Kidney glomerular epithelial cell (primary cell): ENCODE data around the gene TEX13B.
"Not testable (repeated sequence)": the region's sequence is repeated elsewhere in the genome, so short reads cannot be mapped to it uniquely, and the experiment has no call there.

Experiments used
- DNase-seq: peaks from one replicate; lab custom pipeline; 2025; lab: John Stamatoyannopoulos, UW

The TEX13B gene, protein sequence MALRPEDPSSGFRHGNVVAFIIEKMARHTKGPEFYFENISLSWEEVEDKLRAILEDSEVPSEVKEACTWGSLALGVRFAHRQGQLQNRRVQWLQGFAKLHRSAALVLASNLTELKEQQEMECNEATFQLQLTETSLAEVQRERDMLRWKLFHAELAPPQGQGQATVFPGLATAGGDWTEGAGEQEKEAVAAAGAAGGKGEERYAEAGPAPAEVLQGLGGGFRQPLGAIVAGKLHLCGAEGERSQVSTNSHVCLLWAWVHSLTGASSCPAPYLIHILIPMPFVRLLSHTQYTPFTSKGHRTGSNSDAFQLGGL

GRCh38 chrX:107982356-107982755, at the start of gene TEX13B:
Gene TEX13B, minus strand, starts transcription at chrX:107982370. Its CDS starts 243 bp downstream, at chrX:107982127.
- DNase-seq: no peak

GRCh38 chrX:108029928-108030711, 48.0 kb upstream of the TEX13B start:
- DNase-seq: no peak

DNA sequence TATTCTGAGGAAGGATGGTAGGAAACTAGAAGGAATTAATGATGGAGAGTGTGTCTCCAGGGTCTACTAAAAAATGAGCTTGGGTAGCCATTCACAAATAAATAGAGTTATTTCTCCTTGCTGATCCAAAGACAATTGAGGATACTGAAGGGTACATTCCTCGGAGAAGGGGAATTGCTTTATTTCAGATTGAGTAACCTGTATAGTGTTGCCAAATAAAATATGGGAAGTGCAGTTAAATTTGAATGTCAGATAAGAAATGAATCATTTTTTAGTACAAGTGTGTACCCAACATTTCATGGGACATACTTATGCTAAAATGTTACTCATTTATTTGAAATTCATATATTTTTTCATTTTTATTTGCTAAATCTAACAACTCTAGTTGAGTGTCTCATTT, 46.7 kb upstream of the TEX13B start:
- DNase-seq: no peak

DNA sequence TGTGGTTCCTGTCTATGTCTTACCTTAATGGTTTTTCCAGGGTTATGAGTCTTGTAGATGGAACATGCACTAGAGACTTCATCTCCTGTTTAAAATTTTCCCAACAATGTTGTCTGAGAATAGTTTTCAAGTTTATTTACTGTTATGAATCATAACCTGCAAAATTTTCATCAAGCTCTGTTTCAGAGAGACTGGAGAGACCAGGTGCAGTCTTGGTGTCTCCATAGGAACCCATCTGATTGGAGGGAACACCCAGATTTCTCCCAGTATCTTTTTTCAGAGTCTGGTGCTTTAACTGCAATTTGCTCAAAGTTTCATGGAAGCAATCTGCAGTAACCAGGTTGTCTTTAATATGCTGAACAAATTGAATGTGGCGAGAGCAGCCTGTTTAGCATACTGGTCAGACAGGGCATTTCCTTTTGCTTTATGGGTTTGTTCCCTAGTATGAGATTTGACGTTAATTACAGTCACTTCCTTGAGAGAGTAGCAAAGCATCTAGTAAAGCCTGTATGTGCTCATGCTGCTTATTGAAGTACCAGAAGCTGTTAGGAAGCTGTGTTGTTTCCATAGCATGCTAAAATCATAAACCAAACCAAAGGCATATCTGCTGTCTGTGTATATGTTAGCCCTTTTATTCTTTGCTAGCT, 43.9 kb upstream of the TEX13B start:
- DNase-seq: no peak

DNA sequence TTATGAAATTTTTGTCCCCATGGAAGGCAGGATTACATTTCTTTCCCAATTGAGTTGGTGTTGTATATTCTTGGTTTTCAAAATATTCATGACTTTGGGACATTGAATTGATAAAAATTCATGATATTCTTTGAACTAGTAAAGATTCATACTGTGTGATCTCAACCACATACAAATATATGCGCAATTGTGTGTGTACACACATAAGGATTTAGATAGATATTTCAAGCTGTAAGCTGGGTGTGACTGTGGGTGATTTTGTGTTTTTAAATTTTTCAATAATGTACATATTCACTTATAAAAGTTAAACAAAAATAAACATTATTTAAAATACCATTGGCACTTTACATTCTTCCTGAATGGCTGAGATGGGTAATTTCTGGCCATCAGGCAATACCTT, 43.2 kb upstream of the TEX13B start:
- DNase-seq: no peak

DNA sequence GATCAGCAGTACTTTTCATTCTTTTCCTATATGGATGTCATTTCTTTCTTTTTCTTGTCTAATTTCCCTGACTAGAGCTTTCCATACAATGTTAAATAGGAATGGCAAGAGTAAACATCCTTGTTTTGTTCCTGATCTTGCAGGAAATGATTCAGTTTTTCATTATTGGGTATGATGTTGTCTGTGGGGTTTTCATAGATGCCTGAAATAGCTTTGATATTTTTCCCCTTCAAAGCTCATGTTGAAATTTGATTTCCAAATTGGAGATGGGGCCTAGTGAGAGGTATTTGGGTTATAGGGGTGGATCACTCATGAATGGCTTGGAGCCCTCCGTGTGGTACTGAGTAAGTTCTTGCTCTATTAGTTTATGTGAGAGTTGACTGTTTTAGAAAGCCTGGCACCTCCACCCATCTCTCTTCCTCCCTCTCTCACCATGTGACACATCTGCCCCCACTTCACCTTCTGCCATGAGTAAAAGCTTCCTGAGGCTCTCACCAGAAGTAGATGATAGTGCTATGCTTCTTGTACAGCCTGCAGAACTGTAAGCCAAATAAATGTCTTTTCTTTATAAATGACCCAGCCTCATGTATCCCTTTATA, 40.4 kb upstream of the TEX13B start:
- DNase-seq: no peak

GRCh38 chrX:108020631-108021030, 38.5 kb upstream of the TEX13B start:
- DNase-seq: no peak

DNA sequence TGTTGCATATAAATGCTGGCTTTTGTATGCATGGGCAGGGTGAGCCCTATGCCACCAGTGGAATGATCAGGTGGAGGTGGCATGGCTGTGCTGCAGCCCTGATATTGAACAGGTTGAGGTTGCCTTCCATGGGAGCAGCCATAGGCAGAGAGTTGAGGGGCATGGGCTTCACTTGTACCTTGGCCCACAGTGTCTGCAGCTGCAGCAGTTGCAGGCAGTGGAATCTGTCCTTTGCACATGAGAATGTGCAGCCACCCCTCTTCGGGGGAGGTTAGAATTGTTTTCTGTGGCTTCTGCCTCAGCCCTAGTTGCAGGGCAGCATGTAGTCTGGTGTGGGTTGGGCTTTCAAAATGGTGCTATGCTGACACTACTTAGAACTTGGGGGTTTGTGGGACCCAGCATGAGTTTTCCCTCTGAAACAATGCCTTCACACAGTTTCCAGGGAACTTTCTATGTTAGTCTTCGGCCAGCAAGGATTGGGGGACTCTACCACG, 37.3 kb upstream of the TEX13B start:
- no peak for DNase-seq

DNA sequence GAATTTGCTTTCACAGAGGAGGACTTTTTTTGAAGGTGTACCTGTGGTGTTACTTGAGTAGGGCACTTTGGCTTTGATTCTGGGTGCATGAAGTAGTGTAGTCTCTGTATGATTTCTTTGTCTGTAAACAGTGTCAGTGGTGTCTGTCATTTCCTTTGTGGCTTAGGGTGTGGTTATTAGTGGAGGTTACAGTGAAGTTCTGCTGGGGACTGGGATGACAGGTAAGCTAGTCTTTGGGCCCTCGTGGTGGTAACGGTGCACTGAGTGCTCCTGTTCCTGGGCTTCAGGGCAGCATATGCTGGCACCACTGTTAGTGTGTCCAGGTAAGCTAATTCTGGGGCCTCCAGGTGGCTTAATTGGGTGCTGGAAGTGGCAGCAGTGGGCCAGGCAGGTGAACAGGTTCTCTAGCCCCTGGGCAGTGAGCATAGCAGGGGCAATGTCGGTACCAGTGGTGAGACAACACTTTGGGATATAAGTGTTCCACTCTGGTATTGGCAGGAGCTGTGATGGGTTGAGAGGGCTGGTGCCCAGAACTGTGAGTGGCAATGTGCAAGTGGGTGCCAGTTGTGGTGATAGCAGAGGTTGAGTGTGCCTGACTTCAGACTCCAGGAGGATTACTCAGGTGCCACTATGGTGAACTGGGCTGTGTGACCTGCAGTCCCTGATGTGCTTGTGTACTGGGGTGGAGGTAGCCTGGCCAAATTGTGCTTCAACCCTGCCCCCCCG, 36.6 kb upstream of the TEX13B start:
- no peak for DNase-seq

- DNase-seq: no peak
These were observed 19.1 kb upstream of the TEX13B start for GRCh38 chrX:108001218-108001814.

DNA sequence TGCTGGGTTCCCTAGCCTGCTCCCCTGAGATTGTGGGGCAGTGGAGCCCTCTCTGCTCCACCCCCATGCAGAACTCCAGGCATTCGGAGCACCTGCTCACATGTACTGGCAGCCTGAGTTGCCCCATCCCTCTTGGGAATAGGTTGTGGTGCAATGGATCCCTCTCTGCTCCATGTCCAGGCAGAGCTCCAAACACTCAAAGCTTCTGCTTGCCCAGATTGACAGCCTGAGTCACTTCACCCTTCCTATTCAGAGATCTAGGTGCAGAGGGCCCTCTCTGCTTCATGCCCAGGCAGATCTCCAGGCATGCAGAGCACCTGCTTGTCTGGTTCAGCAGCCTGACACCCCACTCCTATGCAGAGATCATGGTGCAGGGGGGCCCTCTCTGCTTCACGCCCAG, 18.6 kb upstream of the TEX13B start:
- DNase-seq: no peak

GRCh38 chrX:107996124-107996523, 14.0 kb upstream of the TEX13B start:
- DNase-seq: no peak

DNA sequence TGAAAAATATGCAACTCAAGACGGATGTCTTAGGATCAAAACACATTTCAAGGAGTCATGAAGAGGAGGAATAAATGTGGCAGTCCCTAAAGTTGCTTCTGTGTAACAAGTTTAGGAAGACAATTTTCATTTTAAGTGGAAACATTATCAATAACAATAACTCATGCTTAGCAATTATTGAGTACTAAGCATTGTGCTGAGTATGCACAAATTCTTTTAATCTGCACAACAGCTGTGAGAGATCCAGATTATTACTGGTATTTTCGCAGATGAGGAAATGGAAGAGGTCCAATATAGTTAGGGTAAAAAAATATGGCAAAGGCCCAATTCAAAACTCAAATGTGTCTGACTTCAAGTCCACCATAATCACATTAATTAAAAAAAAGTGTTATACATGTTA, 2.9 kb upstream of the TEX13B start:
- DNase-seq: no peak

DNA sequence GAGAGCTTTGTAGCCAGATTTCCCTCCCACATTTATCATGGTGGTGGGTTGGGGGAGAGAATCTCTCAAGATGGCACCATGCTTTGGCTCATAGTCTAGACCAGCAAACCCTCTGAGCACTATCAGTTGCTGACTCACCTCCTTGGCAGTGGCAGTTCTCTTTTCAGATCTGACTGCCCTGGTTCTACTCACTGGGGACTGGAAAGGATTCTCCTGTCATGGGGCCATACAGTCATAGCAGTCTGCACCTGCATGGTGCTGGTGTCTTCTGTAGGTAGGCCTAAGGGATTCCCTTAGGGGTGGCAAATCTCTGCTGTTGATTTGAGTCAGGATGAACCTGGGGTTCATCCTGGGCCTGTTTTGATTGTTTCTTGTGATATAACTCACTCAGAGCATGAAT, 2.6 kb downstream of the TEX13B start:
- DNase-seq: no peak

GRCh38 chrX:107978707-107979307, 3.4 kb downstream of the TEX13B start:
- DNase-seq: no peak

GRCh38 chrX:107978071-107978470, 4.1 kb downstream of the TEX13B start:
- DNase-seq: no peak

DNA sequence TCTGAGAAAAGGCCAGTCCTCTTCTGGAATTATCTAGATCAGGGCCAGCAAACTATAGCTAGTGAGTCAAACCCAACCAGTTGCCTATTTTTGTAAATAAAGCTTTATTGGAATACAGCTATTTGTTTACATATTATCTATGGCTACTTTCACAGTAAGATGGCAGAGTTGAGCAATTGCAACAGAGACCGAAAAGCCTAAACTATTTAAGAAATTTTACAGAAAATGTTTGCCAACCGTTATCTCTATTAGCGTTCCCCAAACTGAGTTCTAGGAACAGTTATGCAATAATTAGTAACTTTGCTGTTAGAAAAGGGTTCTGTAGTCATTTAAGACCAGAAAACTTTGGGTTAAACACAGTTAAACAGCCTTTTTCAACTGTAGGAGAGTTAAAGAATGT, 10.5 kb downstream of the TEX13B start:
- no peak for DNase-seq

DNA sequence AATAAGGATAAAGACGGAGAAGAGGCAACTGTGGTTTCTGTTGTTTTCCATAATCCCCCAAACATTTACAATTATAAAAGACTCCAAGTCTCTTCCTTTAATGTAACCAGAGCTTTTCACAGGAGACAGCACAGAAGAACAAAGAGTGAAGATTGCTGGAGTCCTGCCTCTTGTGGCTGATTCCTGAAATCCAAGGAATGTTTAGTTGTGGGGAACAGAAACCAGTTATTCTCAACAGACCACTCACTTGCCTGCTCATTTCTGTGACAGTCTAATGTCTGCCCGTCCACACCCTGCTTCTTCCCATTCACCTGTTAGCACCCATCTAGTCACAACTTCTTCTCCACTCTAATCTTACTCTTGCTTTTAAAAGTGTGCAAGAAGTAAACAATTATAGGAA, 12.1 kb downstream of the TEX13B start:
- no peak for DNase-seq

GRCh38 chrX:107968623-107969022, 13.5 kb downstream of the TEX13B start:
- DNase-seq: peak; percentile 4

GRCh38 chrX:107955337-107955736, 26.8 kb downstream of the TEX13B start:
- not testable (repeated sequence) for DNase-seq

DNA sequence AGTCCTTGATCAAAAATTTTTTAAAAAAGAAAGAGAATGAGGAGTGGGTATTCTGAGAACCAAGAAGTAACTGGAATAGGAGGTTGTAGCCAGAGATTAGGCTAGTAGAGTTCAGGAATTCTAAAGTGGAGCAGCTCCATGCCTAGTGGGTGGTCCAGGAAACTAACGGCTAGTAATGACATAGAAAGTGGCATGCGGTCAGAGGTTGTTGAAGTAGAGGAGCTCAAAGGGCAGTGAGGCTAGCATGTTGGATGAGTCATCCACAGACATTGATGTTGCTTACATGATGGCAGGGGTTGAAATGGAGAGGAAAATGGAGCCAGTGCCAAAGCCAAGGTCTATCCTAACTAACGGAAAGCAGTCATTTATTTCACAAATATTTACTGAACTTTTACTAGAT, 42.1 kb downstream of the TEX13B start:
- no peak for DNase-seq
